Astrocyte (in vitro differentiated cells and primary cell): ENCODE results near the gene RMP24.

Experiments
- EZH2 ChIP-seq: IDR thresholded peaks from 2 replicates; pipeline ENCODE4 v1.6.1; 2012; ENCODE audit warnings: mild to moderate bottlenecking, low read length, inconsistent platforms; ENCODE audit not compliant: insufficient read depth
- TF ChIP-seq, protein P1 (sequence below): IDR thresholded peaks from 2 replicates; pipeline ENCODE4 v1.5.1; 2011; ENCODE audit warnings: low read depth, mild to moderate bottlenecking, inconsistent platforms, low read length, moderate library complexity; ENCODE audit not compliant: insufficient read depth

GRCh38 chr18:36017232-36017631, 44.8 kb downstream of the RMP24 start:
- TF ChIP-seq EZH2, result no peak
- TF ChIP-seq, protein P1, sequence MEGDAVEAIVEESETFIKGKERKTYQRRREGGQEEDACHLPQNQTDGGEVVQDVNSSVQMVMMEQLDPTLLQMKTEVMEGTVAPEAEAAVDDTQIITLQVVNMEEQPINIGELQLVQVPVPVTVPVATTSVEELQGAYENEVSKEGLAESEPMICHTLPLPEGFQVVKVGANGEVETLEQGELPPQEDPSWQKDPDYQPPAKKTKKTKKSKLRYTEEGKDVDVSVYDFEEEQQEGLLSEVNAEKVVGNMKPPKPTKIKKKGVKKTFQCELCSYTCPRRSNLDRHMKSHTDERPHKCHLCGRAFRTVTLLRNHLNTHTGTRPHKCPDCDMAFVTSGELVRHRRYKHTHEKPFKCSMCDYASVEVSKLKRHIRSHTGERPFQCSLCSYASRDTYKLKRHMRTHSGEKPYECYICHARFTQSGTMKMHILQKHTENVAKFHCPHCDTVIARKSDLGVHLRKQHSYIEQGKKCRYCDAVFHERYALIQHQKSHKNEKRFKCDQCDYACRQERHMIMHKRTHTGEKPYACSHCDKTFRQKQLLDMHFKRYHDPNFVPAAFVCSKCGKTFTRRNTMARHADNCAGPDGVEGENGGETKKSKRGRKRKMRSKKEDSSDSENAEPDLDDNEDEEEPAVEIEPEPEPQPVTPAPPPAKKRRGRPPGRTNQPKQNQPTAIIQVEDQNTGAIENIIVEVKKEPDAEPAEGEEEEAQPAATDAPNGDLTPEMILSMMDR, result no peak
